ENCODE measurements around the gene NCOA7.

- TF ChIP-seq ZNF274 (IDR thresholded peaks at IDR 0.05; ENCODE audit: low read depth, low read length) (no peak), SUZ12 (IDR thresholded peaks at IDR 0.05; ENCODE audit: extremely low read depth, insufficient read depth, insufficient read length) (no peak), YY1 (IDR thresholded peaks at IDR 0.05; ENCODE audit: insufficient read depth, insufficient read length) (no peak)
Measured at GRCh38 chr6:125811259-125811658, 20.5 kb downstream of the NCOA7 start.
